ENCODE data around the gene TENM3.

- TF ChIP-seq, protein P1, sequence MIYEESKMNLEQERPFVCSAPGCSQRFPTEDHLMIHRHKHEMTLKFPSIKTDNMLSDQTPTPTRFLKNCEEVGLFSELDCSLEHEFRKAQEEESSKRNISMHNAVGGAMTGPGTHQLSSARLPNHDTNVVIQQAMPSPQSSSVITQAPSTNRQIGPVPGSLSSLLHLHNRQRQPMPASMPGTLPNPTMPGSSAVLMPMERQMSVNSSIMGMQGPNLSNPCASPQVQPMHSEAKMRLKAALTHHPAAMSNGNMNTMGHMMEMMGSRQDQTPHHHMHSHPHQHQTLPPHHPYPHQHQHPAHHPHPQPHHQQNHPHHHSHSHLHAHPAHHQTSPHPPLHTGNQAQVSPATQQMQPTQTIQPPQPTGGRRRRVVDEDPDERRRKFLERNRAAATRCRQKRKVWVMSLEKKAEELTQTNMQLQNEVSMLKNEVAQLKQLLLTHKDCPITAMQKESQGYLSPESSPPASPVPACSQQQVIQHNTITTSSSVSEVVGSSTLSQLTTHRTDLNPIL (CRISPR knock-in tag; IDR thresholded peaks at IDR 0.05; ENCODE audit: low read depth): no peak
- TF ChIP-seq ZC3H10 (CRISPR knock-in tag; IDR thresholded peaks at IDR 0.05) (no peak), PATZ1 (CRISPR knock-in tag; IDR thresholded peaks at IDR 0.05; ENCODE audit: borderline replicate concordance) (no peak), TOX (CRISPR knock-in tag; IDR thresholded peaks at IDR 0.05; ENCODE audit: borderline replicate concordance) (no peak), BACH2 (CRISPR knock-in tag; IDR thresholded peaks at IDR 0.05; ENCODE audit: borderline replicate concordance) (no peak), CSDC2 (CRISPR knock-in tag; IDR thresholded peaks at IDR 0.05) (no peak), TCF4 (CRISPR knock-in tag; IDR thresholded peaks at IDR 0.05; ENCODE audit: borderline replicate concordance) (no peak), RARB (CRISPR knock-in tag; IDR thresholded peaks at IDR 0.05) (no peak), ZNF8 (CRISPR knock-in tag; IDR thresholded peaks at IDR 0.05) (no peak), ZNF565 (CRISPR knock-in tag; conservative IDR thresholded peaks at IDR 0.05; ENCODE audit: low read depth) (no peak)
Measured at GRCh38 chr4:182350041-182350440, 106.8 kb downstream of the TENM3 start.
